IPS-NIHi11 (cell line): Measurements from ENCODE around the gene ASTL.

ENCODE experiments used
- DNase-seq: peaks from one replicate; pipeline ENCODE4 v3.0.0; 2012; ENCODE audit warnings: mixed read lengths, low spot score

The ASTL gene

DNA sequence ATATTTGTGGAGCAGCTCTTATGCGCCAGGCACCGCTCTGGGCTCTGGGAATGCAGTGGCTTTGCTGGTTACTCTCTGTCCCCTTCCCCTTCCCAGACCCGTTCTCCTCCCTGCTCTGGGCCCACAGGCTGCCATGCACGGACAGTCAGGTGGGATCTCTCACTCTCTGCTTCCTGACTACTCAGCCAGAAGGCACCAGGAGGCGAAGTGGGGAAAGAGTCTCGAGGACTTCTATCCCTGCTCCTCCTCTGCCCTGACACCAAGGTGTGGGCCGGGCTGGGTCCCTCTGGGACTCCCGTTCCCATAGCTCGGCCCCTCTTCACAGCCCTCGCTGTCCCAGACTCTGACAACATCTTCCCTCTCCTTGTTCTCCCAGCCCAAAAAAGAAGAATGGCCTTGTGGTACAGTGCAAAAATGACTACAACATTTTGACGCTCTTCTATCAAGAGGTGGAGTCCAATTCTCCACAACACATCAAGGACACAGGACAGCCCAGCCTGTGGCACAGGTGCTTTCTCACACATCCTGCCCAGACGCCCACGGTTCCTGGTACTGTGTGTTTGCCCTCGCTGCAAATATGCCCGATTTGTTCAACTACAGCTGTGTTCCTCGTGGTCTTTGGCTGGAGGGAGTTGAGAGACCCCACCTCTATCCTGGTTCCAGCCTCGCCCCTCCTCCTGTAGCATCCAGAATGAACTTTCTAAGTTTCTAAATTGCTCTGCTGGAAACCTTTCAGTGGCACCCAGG is 21.0 kb upstream of the ASTL start:
- DNase-seq = peak; percentile 17

DNA sequence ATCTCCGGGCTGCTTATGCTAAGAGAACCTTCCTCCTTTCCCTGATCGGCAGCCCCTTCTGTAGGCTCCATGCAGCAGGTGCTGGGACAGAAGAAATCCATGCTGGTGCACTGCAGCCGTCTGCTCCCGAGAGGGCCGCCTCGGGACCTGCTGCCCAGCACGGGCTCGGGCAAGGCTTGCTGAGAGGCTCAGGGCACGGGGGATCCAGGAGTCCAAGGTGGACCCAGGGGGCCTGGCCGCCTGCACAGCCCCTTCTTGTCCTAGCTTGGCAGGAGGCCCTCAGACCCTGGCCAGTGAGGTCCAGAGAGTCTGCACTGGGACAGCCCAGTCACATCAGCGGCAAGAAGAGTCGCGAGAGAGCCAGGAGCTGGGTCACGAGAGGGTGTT is 20.2 kb upstream of the ASTL start:
- DNase-seq = no peak

DNA sequence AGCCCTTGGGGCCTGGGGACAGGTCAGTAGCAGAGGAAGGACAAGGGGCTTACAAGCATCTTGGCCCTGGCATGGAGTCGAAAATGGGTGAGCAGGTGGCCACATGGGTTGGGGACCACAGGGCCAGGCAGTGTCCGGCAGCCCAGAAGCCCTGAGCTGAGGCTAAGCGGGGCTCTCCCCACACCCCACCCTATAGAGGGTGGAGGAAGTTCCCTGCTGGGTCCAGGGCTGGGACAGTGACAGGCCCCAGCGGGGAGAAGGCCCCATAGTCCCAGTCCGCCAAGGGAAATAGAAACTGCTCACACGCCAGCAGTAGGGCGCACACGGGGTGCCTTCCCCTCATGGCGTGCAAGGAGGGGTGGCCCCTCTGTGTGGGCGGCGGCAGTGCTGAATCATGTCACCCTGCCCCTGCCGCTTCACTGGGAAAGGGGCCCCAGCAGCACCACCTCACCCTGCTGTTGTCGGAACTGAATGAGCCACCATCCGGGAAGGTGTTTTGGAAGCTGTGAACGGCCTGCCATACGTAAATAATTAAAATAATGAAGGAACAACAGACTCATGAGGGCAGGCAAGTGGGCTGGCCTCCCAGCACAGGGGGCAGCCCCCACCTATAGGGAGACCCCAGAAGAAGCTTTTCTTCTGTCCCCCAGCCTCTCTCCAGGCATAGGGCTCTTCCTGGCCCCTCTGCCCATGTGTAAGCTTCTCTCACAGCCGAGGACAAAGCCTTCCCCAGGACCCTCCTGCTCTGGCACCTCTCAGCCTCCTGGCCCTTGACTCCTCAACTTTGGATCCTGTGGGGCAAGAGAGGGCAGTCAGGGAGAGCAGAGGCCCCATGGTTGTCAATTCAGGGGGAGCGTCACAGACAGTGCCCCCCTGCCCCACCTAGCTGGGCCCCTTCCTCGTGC is 19.6 kb upstream of the ASTL start:
- no peak for DNase-seq

DNA sequence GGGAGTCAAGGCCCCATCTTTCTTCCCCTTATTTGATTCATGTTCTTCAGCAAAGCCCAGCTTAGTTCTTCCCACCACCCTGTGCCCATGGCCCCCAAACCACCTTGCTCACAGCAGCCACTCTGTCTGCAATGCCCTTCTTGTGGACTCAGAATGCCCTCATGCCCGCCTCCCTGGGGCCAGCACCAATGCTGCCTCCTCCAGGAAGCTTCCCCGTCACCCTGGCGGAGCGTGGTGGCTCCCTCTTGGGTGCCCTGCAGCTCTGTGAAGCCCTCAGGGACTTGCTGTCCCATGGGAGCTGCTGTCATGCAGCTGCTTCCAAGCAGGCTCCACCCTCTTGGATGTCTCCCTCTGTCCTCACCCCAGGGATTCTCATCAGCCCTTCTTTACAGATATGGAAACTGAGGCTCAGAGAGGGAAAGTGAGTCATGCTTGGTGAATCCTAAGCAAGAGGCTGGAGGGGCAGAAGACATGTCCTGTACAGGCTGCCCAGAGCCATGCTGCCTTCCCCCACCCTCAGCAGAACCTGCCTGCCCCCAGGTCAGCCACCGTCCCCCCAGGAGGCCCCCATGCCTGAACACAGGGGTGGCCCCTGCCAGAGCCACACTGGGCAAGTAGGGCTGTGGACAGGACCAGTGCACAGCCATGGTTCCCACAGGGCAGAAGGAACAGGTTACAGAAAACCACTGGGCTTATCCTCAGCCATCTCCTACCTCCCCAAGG is 18.8 kb upstream of the ASTL start:
- no peak for DNase-seq

DNA sequence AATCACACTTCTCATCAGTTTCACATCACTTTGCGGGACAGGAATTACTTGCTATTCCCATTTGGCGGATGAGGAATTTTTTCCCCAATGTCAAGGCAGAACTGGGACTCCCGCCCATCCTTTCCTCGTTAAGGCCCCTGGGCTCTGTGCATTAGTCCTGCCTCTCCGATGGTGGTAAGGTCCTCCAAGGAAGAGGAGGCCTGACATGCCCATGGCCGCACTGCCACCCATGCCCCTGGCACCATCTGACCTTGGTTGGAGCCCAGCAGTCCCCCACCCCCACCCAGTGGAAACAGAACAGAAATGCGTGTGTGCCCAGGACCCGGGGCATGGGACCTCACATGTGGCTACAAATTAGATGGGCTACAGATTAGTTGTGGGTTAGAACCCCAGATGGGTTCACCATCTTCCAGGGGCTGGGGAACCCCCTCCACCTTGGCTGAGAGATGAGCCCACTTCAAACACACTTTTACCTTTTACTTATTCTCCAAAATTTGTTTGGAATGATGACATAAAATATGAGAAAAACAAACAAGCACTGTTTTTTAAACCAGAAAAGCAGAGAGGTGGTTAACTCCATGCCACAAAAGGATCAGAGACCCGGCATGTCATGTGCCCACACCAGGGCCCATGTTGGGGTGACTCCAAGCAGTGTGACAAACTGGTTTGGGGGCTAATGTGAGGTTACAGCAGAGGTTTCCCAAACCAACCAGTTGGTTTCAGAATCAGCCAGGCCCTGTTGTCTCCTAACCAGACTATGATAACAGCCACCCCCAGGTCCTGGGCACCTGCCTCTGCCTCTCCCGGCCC is 17.9 kb upstream of the ASTL start:
- DNase-seq = no peak

DNA sequence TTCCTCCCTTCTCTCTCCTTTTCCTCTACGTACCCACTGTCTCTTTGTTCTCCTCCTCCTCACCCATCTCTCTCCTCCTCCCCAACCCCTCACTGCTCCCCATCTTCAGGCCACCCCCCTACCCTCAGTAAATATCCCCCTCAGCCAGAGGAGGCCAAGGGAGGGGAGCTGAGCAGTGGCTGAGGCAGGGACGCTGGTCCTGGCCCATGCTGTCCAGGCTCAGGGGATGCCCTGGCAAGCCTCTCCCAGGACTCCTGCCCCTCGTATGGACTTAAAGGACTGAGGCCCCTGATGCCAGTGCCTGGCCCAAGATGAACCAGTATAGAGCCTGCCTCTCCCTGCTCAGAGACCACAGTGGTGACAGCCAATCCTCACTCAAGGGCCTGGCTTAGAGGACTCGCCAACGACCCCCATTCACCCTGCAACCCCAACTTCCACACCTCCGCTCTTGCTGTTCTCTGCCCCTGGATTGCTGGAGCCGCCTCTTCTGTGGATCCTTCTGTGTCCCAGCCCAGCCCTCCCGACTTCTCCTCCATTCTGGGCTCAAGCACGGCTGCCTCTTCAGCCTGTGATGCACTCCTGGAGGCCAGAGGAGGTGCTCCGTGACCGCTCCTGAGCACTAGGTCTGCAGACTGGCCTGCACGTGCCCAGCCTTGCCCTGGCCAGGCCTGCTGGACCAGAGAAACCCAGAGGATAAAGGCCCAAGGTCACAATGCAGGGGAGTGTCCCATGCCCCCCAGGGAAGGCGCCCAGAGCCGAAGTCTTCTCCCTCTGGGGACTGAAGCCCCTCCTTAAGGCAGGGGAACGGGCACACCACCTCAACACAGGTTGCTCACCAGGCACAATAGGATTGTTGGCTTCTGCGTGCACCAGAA is 16.4 kb upstream of the ASTL start:
- DNase-seq = no peak

DNA sequence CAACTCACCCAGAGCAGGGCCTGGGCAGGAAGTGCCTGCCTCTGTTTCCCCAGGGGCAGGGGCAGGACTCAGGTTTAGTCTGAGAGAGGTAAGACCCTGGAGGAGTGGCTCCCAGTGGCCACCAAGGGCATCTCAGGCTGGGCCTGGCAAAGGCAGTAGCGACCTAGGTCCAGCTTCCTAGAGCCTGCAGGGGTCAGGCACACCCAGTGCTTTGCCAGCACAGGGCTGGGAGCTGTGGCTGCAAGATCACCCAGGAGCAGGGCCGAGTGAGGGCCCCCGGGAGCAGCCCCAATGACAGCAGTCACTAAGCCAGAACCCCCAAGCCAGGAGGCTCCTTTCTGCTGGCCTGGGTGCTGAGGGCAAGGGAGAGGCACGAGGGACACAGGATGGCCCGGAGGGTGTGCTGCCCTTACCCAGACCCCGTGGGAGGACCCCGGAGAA is 15.7 kb upstream of the ASTL start:
- DNase-seq = no peak

DNA sequence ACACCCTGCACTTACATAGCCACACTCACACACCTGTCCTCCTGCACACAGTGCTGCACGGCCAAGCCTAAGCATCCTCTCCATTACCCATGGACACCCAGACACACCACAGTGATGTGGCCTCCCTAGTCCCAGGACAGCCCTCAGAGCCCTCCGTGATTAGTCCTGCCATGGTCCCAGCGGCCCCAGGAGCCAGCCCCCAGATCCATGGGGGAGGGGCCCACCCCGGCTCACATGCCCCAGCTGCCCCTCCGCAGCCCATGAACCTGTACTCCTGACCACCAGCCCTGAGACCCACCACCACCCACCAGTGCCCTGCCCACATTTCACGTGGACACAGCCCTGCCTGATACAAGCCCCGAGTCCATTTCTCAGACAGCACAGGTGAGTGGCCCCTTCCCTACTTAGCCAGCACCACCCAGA is 15.0 kb upstream of the ASTL start:
- no peak for DNase-seq

DNA sequence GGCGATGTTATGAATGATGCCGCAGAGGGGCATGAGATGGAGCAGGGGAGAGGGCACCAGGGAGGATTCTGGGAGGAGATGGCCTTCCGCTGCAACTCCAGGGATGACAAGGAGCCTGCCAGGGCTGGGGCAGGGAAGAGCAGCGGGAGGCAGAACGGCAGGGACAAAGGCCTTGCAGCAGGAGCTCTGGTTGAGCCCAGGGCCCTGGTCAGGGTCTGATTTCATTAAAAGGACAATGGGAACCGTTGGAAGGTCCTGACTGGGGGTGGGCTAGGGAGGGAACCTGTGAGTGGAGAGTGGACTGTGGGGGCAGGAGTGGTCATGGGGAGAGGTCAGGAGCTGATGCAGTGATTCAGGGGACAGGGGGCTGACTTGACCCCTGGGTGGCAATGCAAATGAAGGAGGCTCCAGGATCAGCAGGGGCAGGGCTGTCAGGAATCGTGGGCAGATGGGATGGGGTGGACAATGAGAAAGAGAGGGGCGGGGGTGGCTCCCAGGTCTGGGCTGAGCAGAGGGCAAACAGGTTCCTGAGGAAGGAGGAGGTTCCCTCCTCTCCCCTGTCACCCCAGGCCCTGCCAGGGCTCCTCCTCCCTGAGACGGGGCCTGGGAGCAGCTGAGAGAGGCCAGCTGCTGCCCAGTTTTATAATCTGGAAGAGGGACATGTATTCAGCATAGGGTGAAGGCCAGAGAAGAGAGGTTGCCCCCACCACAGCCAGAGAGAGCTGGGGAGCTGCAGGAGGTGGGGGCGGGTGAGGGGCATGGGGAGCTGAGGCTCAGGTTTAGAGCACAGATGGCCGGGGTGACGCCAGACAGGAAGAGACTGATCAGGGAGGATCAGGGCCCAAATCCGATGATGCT is 14.2 kb upstream of the ASTL start:
- peak; percentile 51 for DNase-seq

DNA sequence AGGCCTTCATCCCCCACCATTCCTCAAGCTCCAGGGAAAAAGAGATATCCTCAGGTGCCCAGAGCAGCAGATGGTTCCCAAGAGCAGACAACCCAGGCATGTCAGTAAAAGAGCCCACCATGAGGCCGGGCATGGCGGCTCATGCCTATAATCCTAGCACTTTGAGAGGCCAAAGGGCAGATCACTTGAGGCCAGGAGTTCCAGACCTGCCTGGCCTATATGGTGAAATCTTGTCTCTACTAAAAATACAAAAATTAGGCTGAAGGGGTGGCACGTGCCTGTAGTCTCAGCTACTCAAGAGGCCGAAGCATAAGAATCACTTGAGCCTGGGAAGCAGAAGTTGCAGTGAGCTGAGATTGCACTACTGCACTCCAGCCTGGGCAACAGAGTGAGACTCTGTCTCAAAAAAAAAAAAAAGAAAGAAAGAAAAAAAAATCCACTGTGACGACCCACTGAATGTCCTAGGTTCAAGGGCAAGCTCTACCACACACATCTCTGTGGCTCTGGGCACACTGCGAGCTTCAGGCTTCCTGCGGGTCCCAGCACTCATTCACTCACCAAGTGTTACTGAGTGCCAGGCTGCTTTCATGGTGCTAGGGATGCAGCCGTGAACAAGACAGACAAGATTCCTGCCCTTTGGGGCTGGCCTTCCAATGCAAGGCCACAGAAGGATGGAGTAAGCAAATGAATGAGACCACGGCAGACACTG is 13.4 kb upstream of the ASTL start:
- DNase-seq = no peak

DNA sequence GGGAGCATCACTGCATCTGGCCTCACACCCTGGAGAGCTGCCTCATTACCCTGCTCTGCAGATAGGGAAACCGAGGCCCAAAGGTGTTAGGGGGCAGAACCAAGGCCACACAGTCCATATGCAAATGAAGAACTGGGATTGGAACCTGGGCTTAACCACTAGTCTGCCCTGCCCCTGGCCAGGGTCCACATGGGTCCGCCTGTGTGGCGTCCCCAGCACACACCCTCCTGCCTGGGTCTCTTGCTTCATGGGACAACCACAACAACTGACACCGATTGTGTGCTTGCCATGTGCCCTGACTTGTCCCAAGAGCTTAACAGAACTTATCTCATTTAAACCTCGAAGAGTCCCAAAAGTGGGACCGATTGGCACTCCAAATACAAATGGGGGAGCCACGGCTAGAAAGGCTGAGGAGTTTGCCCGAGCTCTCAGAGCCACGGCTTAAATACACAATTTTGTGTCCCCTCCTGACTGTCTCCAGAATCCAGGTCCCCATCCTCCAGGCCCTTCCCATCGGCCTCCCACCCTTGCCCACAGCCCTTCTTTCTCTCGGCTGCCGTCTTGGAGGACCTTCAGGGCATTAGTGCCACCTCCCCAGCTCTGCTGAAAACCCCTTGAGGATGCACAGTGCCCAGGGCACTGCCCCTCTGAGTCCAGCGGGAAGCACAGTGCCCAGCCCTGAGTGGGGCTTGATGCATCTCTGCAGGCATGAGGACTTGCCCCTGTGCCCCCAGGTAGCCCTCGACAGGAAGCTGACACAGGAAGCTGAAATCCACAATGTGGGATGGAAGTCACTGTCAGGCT is 12.7 kb upstream of the ASTL start:
- DNase-seq = no peak

DNA sequence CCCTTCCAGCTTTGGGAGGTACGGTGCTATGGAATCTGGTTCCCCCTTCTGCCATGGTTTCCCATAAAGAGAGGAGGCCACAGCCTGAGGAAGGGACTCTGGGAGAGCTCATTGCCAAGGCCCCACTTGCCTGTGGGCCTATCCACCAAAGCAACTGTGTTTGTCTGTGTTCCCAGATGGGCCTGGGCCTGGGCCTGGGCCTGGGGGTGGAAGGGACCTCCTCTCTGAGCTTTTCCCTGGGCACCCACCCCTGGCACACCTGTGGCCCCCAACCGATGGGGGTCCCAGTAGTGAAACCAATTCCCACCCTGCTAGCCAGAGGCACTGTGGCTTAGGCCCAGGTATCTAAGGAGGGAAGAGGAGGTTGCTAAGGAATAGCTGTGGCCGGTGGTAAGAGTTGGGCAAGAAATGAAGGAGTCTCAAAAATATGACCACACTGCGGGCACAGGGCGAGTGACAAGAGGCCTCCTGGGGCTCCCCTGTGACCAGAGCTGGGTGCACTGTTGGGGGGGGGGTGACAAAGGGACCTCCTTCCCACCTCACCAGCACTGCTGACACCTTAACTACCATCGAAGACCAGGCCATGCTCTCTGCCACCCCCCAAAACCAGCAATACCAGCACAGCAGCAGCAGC is 11.8 kb upstream of the ASTL start:
- no peak for DNase-seq

DNA sequence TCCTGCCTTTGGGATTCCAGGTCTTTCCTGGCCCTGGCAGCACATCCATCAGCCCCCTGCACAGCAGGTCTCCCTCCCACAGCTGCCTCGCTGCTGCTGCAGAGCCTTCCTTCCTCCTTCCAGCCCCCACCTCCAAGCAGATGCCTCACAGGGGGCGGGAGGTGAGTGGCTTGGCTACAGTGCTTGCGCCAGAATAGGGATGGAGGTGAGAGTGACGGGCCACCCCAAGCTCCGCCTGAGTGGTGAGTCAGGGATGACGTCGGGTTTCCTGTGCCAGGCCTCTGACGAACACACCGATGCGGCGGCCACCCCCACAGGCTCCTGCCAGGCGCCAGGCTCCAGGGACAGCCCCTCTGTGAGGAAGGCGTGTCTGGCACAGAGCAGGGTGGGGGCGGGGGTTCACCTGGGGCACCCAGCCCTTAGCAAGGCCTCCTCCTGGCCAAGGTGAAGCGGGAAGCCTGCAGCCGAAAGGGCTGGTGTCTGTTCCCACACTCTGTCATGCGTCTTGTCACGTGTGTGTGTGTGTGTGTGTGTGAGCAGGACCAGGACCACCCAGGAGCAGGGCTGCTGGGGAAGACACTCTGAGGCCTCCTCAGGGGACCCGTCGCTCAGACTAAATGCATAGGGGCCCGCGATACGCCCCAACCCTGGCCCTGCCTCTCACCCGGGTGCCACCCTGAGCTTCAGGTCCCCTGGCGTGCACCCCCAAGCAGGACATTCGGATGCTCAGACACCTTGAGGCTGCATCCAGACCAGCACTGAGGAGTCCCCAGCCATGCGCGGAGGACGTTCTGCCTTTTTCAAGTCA is 10.3 kb upstream of the ASTL start:
- DNase-seq = peak; percentile 81

DNA sequence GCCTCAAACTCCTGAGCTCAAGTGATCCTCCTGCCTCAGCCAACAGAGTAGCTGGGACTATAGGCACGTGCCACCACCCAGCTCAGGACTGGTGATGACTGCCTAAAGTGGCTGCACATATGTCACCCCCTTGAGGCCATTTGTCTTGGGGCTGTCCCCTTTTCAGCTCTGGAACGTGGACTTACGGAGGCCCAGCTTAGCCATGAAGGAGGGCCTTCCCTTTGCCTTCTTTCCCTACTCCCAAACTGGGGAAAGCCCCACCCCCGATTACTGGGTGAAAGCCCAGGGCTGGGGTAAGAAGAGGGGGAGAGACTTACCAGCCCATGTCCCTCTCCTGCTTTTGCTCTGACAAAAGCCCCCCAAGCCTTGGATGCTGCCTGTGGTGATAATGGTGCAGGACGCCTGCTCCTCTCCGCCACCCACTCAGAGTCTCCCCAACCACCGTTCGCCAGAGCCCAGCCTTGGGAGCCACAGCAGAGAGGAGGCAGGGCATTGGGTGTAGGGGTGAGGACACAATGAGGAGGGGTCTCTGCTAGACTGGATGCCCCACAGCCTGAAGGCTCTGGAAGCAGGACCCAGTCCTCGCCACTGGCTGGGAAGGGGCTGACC is 9.4 kb upstream of the ASTL start:
- DNase-seq = peak; percentile 3

DNA sequence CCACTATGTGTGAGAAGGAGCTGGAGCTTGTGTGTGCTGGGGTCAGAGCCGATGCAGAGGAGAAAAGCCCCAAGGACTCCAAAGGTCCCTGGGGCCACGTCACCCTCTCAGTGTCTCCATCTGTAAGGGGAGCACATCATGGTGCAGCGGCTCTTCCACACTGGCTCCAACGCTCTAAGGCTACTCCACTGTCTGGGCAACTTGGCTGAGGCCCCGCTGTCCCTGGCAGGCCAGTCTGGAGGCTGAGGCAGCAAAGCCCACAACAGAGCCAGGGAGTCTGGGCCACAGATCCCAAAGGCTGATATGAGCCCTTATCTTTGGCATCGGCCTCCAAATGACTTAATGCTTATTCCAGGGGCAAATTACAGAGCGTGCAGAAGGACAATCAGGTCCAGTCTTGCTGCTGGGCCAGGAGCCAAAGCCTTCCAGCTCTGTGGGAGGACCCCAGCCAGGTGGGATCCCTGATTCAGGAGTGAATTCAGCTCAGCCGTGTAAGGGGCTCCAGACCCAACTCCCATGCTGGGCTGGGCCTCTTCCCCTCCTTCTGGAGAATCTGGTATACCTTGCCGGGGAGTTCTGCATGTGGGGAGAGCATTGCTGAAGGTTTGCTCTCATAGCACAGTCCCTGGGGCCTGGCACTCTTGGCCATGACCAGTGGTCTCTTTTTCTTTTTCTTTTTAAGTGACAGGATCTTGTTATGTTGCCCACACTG is 8.7 kb upstream of the ASTL start:
- DNase-seq = no peak
